Measurements from ENCODE around the gene FADS1. TPM values are rescaled to one million over a fixed set of nuclear protein-coding genes. Genes with fewer than 3 reads are reported as not detected.

The FADS1 gene
- total RNA-seq, 2 donors from 2014 or later, result 28.8 to 29.8 TPM

- no peak for DNase-seq (ENCODE audit: low spot score)
- intact Hi-C loops (cut with DNase I), result no loop called here
These were observed 32.9 kb downstream of the FADS1 start for GRCh38 chr11:61783717-61784505.

DNA sequence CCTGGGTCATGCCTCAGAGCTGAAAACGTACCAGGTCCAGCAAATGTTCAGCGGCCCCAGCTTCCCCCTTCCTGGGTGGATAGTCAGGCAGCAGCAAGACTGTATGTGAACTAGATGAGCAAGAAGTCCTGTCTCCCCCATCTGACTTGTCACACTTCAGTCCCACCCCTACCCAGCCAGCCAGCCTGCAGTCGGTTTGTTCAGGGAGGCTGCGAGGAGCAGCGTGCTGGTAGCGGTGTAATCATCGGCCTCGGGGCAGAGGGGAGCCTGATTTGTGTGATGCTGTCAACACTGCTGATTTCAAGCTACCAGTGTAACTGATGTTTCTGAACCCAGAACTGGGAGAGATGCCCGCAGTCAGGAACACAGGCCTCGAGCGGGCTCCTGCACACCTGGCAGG lies 34.0 kb downstream of the FADS1 start:
- intact Hi-C loops (cut with DNase I), result loop anchor here in 1 of 2 donors (1.0 kb wide), 1 partner anchor 27 kb away; no protein-coding TSS in a partner anchor

GRCh38 chr11:61782299-61782698 lies 34.5 kb downstream of the FADS1 start:
- intact Hi-C loops (cut with DNase I), result loop anchor here in 1 of 2 donors (1.0 kb wide), 1 partner anchor 26 kb away; no protein-coding TSS in a partner anchor
- DNase-seq (ENCODE audit: low spot score), result no peak

More for the DNA sequence above, 34.0 kb downstream of the FADS1 start:
- no peak for DNase-seq (ENCODE audit: low spot score)

DNA sequence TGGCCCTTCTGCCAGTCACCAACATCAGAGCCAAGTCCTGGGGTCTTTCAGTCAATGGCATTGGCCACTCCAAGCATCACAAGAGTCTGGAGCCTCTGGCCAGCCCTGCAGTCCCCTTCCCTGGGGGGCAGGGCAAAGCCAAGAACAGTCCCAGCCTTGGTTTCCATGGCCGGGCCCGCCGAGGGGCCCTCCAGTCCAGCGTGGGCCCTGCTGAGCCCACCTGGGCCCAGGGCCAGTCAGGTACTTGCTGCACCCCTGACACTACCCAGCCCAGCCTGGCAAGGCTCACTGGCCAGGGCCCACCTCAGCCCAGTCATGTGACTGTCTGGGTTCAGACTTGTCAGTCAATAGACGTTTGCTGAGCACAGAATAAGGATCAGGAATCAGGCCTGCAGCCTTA lies 35.2 kb downstream of the FADS1 start:
- intact Hi-C loops (cut with DNase I), result no loop called here
- DNase-seq (ENCODE audit: low spot score), result no peak

DNA sequence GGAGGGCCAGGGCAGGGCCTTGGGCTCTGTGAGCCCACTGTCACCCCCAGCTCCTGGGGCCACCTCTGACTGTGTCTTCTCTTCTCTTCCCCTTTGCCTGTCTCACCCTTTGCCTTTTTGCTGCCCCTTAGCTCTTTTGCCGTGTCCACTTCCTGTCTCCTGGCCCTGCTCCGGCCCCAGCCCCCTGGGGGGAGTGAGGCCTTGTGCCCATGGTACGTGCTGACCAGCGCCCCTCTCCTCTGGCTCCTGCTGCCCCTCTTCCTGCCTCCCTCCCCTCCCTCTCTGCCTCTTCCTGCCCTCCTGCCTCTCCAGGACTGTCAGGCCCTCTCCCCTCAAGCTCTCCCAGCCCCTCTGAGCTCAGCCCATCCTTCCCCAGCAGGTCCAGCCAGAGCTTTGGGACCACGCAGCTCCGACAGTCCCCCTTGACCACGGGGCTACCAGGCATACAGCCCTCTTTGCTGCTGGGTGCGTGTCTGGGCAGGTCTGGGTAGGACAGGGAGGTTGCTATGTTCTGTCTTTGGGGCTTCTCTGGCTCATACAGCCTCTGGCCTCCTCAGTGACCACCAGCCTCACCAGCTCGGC lies 36.1 kb downstream of the FADS1 start:
- no peak for DNase-seq (ENCODE audit: low spot score)
- intact Hi-C loops (cut with DNase I), result no loop called here

DNA sequence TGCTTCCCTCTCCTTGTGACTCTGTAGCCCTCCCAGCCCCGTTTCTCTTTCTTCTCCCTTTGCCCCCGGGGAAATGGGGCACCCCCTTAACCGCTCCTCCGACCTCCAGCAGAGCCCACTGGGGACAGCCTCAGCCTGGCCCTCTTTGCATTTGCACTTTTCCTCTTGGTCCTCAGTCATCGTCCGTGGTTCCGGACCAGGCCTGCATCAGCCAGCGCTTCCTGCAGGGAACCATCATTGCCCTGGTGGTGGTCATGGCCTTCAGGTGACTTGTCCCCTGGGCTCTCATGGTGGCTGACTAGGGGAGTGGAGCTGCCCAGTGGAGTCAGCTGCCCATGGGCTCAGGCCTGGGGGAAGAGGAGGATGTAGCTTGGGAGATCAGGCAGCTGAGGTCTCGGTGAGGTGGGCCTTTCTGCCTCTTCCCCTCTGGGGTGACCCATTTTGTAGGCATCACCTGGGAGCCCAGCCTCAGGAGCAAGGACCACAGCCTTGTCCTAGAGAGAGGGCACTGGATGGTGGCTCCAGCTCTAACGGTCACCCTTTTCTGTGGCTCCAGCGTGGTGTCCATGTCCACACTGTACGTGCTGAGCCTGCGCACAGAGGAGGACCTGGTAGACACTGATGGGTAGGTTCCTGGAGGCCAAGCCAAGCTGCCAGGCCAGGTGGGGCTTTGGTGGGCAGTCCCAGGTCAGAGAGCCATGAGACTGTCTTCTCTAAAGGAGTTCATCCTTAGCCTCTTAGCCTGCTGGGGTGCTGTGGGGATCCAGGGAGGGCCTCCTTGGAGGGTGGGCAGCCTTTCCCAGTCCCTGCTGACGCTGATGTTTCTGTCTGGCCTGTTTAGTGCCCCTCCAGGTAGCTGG lies 36.9 kb downstream of the FADS1 start:
- no peak for DNase-seq (ENCODE audit: low spot score)
- intact Hi-C loops (cut with DNase I), result no loop called here

DNA sequence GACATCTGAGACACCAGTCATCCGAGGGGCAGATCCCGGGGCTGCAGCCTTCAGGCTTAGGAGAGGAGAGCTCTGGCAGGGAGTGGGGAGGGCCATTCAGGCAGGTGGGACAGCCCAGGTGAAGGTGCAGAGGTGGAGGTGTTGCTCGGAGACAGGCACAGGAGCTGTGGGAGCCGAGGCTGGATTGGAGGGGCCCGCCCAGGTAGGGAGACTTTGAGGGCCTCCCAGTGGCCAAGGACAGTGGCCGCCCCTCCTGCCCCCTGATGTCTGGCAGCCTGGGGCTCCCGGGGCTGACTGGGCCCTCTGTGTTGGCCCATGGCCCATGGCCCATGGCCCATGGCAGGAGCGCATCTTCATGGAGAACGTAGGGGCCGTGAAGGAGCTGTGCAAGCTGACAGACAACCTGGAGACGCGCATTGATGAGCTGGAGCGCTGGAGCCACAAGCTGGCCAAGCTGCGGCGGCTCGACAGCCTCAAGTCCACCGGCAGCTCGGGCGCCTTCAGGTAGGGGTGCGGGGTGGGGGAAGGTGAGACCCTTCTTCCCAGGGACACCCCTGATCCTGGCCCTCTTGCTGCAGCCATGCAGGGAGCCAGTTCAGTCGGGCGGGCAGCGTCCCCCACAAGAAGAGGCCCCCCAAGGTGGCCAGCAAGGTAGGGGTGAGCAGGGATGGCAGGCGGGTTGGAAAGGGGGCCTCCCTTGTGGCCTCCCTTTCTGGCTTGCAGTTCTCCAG lies 37.7 kb downstream of the FADS1 start:
- intact Hi-C loops (cut with DNase I), result no loop called here
- DNase-seq (ENCODE audit: low spot score), result no peak

- DNase-seq (ENCODE audit: low spot score), result no peak
- intact Hi-C loops (cut with DNase I), result no loop called here
These were observed 38.4 kb downstream of the FADS1 start for GRCh38 chr11:61778357-61778886.

GRCh38 chr11:61777234-61778090 lies 39.3 kb downstream of the FADS1 start:
- no peak for DNase-seq (ENCODE audit: low spot score)

DNA sequence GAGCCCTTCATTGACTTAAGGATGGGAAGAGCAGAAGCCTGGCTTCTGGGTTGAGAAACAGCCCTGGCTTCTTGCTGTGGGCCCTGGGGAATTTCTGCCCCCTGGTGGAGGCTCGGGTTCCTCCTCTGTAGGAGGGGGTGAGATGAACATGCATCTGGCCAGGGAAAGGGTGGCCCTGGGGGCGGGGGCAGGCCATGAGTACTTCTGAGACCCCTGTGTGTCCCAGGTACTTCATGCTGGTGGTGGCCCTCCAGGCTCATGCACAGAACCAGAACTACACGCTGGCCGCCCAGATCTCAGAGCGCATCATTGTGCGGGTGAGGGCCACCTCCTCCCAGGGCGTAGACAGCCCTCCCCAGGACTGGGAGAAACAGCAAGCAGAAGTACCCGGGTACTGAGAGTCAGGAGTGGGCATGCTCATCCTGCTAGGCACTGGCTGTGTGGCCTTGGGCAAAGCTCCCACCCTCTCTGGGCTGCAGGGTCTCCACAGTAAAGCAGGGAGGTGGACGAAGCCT lies 40.2 kb downstream of the FADS1 start:
- no peak for DNase-seq (ENCODE audit: low spot score)
- intact Hi-C loops (cut with DNase I), result no loop called here

More at GRCh38 chr11:61777234-61778090, 39.3 kb downstream of the FADS1 start:
- intact Hi-C loops (cut with DNase I), result no loop called here

- intact Hi-C loops (cut with DNase I), result no loop called here
- no peak for DNase-seq (ENCODE audit: low spot score)
These were observed 40.9 kb downstream of the FADS1 start for GRCh38 chr11:61775606-61776554.

- DNase-seq (ENCODE audit: low spot score), result no peak
- intact Hi-C loops (cut with DNase I), result no loop called here
These were observed 41.7 kb downstream of the FADS1 start for GRCh38 chr11:61775106-61775505.

GRCh38 chr11:61774411-61774810 lies 42.4 kb downstream of the FADS1 start:
- intact Hi-C loops (cut with DNase I), result no loop called here
- no peak for DNase-seq (ENCODE audit: low spot score)

- DNase-seq (ENCODE audit: low spot score), result no peak
- intact Hi-C loops (cut with DNase I), result no loop called here
These were observed 43.0 kb downstream of the FADS1 start for GRCh38 chr11:61773809-61774208.

DNA sequence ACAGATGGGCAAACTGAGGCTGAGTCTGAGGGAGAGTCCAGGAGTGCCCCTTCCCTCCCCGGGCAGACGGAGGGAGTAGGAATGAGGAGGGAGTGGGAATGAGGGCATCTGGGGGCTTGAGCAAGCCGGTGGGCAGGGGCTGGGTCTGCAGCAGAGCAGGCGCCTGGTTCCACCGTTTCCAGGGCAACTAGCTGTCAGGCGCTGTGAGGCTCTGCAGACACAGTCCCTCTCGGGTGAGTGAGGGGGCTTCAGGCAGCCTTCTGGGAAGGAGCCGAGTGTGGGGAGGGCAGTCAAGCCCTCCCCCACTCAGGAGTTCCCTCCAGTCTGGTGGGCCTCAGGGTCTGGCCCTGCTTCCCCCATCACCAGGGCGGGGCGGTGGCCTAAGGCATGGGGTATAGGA lies 43.4 kb downstream of the FADS1 start:
- no peak for DNase-seq (ENCODE audit: low spot score)
- intact Hi-C loops (cut with DNase I), result no loop called here

- DNase-seq (ENCODE audit: low spot score), result no peak
- intact Hi-C loops (cut with DNase I), result no loop called here
These were observed 44.8 kb downstream of the FADS1 start for GRCh38 chr11:61771985-61772455.
